NCI-H1436 treated with DMSO at 0.1 percent for 48 hours (cell line): ENCODE results near the gene FAM124B.

Experiments
- DNase-seq: peaks from one replicate; lab custom pipeline; 2025; lab: John Stamatoyannopoulos, UW

Gene FAM124B

GRCh38 chr2:224333726-224334482, 68.0 kb downstream of the FAM124B start:
- DNase-seq = no peak

GRCh38 chr2:224331698-224332097, 70.2 kb downstream of the FAM124B start:
- DNase-seq = no peak

GRCh38 chr2:224328798-224329197, 73.1 kb downstream of the FAM124B start:
- no peak for DNase-seq
